Measurements from ENCODE around the gene TACO1. TPM values are rescaled to one million over a fixed set of nuclear protein-coding genes. Genes with fewer than 3 reads are reported as not detected.

Gene TACO1
- total RNA-seq, 1 experiment from 2014 or later, result 30.6 TPM

DNA sequence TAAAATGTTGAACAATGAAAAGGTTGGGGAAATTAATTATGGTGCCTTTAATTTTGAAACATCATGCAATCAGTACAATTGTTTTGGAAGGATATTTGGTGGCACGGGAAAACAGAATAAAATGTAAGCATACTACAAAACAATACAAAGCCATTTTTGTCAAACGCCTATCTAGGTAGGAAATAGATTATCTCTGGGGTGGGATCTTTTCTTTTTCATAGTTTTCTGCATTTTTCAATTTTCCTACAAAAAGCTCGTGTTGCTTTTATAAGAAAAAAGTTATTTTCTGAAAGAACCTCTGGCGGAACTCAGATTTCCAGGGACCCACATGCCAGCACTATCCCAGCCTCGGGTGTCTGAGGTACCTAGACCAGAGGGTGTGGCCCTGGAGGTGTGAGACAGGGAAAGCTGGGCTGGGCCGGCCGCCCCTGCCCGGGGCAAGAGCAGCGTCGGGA is 20.6 kb downstream of the TACO1 start:
- Histone ChIP-seq H3K27me3 (replicated peaks) (no peaks in the 10 kb centered on the region), H3K27ac (peak overlapping the region; percentile 29), H3K36me3 (no peaks in the 10 kb centered on the region; the same call in 1 of the 2 replicates), H3K4me3 (peak overlapping the region; percentile 85), H3K9me3 (replicated peaks) (no peaks in the 10 kb centered on the region), H3K4me1 (replicated peaks) (peaks cover 15% of the 10 kb centered on the region)
- DNase-seq (ENCODE audit: low read depth in 1 of 2, low spot score in 2 of 2), result no peak

- Histone ChIP-seq H3K4me3 (peak within 1 kb of the TSS; percentile 85), H3K27me3 (replicated peaks) (no peaks in the 10 kb centered on the region), H3K4me1 (replicated peaks) (peaks cover 21% of the 10 kb centered on the region), H3K9me3 (replicated peaks) (no peaks in the 10 kb centered on the region), H3K36me3 (no peaks in the 10 kb centered on the region; the same call in 1 of the 2 replicates), H3K27ac (peak within 1 kb of the TSS; percentile 34)
- peak; percentile 100 for DNase-seq (ENCODE audit: low read depth in 1 of 2, low spot score in 2 of 2)
These were observed 21.2 kb downstream of the TACO1 start, which contains the start of gene MAP3K3 for GRCh38 chr17:63621684-63622573. Gene MAP3K3 (plus strand): TSS chr17:63622417. CDS start chr17:63622760, 343 bp downstream.

DNA sequence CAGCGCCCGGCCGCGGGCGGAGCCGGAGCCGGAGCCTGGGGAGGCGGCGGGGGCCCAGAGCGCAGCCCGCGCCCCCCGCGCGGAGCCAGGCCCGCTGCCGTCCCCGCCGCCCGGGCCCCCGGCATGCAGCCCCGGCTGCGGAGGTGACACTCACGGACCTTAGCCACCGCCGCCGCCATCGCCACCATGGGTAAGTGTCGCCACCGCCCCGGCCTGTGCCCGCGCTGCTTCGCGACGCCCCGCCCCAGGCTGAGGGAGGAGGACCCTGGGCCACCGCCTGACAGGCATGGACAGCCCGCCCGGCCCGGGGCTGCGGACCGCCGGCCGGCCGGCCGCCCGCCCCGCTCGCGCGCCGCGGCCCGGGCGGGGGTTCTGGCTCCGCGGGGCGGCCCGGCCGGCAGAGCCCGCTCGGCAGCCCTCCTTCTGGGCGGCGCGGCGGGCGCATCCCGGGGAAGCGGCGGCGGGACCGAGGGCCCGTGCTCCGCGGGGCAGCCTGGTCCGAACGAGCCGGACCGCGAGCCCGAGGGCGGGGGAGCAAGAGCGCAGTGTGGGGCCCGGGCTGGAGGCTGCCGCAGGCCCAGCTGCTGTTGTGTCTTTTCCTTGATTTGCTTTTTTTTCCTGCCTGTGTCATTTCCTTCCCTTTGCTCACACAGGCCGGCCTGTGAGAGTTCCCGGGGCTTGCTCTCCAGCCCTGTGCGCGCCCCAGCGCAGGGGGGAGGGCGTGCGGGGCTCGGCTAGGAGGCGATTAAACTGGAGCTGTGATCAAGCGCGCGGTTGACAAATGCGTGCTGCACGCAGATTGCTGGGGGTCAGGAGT is 22.1 kb downstream of the TACO1 start:
- peak overlapping the region; percentile 85 for H3K4me3 ChIP-seq
- H3K27me3 ChIP-seq (replicated peaks), result no peaks in the 10 kb centered on the region
- DNase-seq (ENCODE audit: low read depth in 1 of 2, low spot score in 2 of 2), result peak; percentile 74 to 75
- H3K9me3 ChIP-seq (replicated peaks), result no peaks in the 10 kb centered on the region
- peaks cover 22% of the 10 kb centered on the region for H3K4me1 ChIP-seq (replicated peaks)
- H3K36me3 ChIP-seq, result no peaks in the 10 kb centered on the region; the same call in 1 of the 2 replicates
- peak overlapping the region; percentile 34 for H3K27ac ChIP-seq

- H3K27ac ChIP-seq, result no peak overlapping the region
- H3K4me3 ChIP-seq, result peak overlapping the region; percentile 85
- no peaks in the 10 kb centered on the region for H3K9me3 ChIP-seq (replicated peaks)
- DNase-seq (ENCODE audit: low read depth in 1 of 2, low spot score in 2 of 2), result no peak
- no peaks in the 10 kb centered on the region; the same call in 1 of the 2 replicates for H3K36me3 ChIP-seq
- H3K4me1 ChIP-seq (replicated peaks), result peaks cover 22% of the 10 kb centered on the region
- no peaks in the 10 kb centered on the region for H3K27me3 ChIP-seq (replicated peaks)
These were observed 23.3 kb downstream of the TACO1 start for GRCh38 chr17:63623786-63624530.

- DNase-seq (ENCODE audit: low read depth in 1 of 2, low spot score in 2 of 2), result no peak
- Histone ChIP-seq H3K9me3 (replicated peaks) (no peaks in the 10 kb centered on the region), H3K27me3 (replicated peaks) (no peaks in the 10 kb centered on the region), H3K4me1 (replicated peaks) (peaks cover 27% of the 10 kb centered on the region), H3K27ac (no peak overlapping the region), H3K4me3 (no peak overlapping the region), H3K36me3 (no peaks in the 10 kb centered on the region; the same call in 1 of the 2 replicates)
These were observed 23.8 kb downstream of the TACO1 start for GRCh38 chr17:63624531-63624880.

DNA sequence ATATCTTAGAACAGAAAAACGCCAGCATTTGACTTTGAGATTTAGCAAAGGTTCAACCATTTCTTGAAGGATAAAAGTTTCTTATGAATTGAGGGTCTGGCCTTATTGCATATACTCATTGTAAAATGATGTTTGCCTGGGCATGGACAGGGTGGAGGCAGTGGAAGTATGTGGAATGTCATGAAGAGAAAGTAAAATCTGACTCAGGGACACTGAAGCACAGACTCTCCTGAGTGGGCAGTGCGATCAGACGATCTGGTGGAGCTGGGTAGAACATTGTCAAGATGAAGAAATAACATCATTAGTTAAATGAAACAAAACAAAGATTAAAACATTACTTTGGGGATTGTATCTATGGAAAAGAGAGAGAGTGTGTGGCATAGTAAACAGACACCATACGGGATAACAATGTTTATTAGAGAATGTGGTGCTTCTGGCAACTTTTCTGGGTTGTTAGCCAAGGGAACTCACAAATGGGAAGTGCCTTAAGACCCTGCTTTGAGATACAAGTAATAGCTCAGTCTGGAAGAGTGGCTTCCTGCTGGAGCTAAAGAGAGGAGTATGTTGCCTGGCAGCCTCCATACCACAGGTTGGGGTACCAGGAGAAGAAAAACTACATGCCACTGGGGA is 26.0 kb downstream of the TACO1 start:
- Histone ChIP-seq H3K27me3 (replicated peaks) (no peaks in the 10 kb centered on the region), H3K27ac (no peak overlapping the region), H3K4me1 (replicated peaks) (peaks cover 22% of the 10 kb centered on the region), H3K9me3 (replicated peaks) (no peaks in the 10 kb centered on the region), H3K4me3 (no peak overlapping the region), H3K36me3 (no peaks in the 10 kb centered on the region; the same call in 1 of the 2 replicates)
- DNase-seq (ENCODE audit: low read depth in 1 of 2, low spot score in 2 of 2), result no peak

GRCh38 chr17:63629627-63630026 is 28.9 kb downstream of the TACO1 start:
- peaks cover 21% of the 10 kb centered on the region for H3K36me3 ChIP-seq
- DNase-seq (ENCODE audit: low read depth in 1 of 2, low spot score in 2 of 2), result no peak
- no peak overlapping the region for H3K4me3 ChIP-seq
- H3K27me3 ChIP-seq (replicated peaks), result no peaks in the 10 kb centered on the region
- no peaks in the 10 kb centered on the region for H3K9me3 ChIP-seq (replicated peaks)
- peaks cover 13% of the 10 kb centered on the region for H3K4me1 ChIP-seq (replicated peaks)
- no peak overlapping the region for H3K27ac ChIP-seq

DNA sequence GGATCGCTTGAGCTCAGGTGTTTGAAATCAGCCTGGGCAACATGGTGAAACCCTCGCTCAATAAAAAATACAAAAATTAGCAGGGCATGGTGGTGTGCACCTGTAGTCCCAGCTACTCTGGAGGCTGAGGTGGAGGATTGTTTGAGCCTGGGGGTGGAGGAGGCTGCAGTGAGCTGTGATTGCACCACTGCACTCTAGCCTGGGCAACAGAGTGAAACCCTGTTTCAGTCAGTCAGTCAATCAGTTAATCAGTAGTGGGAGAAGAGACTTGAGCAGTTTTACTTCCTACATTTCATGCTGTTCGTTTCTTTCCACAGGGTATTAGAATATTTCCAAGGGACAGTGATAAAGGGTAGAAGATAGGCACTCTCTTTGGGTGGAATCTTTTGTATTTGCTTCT is 30.4 kb downstream of the TACO1 start:
- Histone ChIP-seq H3K4me1 (replicated peaks) (peaks cover 13% of the 10 kb centered on the region), H3K27ac (no peak overlapping the region), H3K27me3 (replicated peaks) (no peaks in the 10 kb centered on the region), H3K36me3 (peaks cover 35% of the 10 kb centered on the region), H3K9me3 (replicated peaks) (no peaks in the 10 kb centered on the region), H3K4me3 (no peak overlapping the region)
- no peak for DNase-seq (ENCODE audit: low read depth in 1 of 2, low spot score in 2 of 2)

DNA sequence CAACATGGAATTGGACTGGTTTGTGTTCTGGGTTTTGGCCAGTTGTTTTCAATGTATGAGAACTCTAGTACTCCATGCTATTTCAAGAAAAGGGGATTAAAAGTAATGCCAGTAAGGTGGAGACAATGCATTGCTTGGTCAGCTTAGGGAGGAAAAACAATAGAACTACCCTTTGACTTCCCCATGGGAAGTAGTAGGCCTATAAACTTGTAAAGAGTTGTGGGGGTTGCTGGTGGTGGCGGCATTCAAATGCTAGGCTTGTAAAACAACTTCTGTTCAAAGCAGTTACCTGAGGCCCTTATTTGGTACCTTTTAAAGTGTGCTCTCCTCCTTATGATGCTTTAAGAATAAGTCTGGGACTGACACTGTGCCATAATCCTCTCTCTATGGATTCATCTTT is 30.9 kb downstream of the TACO1 start:
- Histone ChIP-seq H3K4me1 (replicated peaks) (peaks cover 11% of the 10 kb centered on the region), H3K9me3 (replicated peaks) (no peaks in the 10 kb centered on the region), H3K4me3 (no peak overlapping the region), H3K27me3 (replicated peaks) (no peaks in the 10 kb centered on the region), H3K36me3 (peaks cover 41% of the 10 kb centered on the region), H3K27ac (no peak overlapping the region)
- DNase-seq (ENCODE audit: low read depth in 1 of 2, low spot score in 2 of 2), result no peak

- H3K36me3 ChIP-seq, result peaks cover 57% of the 10 kb centered on the region
- H3K4me1 ChIP-seq (replicated peaks), result peaks cover 7% of the 10 kb centered on the region; the same call in 1 of the 2 replicates
- H3K9me3 ChIP-seq (replicated peaks), result no peaks in the 10 kb centered on the region
- no peak for DNase-seq (ENCODE audit: low read depth in 1 of 2, low spot score in 2 of 2)
- no peaks in the 10 kb centered on the region for H3K27me3 ChIP-seq (replicated peaks)
- no peak overlapping the region for H3K27ac ChIP-seq
- no peak overlapping the region for H3K4me3 ChIP-seq
These were observed 33.0 kb downstream of the TACO1 start for GRCh38 chr17:63633742-63634141.

- DNase-seq (ENCODE audit: low read depth in 1 of 2, low spot score in 2 of 2), result no peak
- H3K9me3 ChIP-seq (replicated peaks), result no peaks in the 10 kb centered on the region
- H3K4me1 ChIP-seq (replicated peaks), result peaks cover 5% of the 10 kb centered on the region; the same call in 1 of the 2 replicates
- H3K27me3 ChIP-seq (replicated peaks), result no peaks in the 10 kb centered on the region
- H3K27ac ChIP-seq, result no peak overlapping the region
- H3K36me3 ChIP-seq, result peaks cover 57% of the 10 kb centered on the region
- no peak overlapping the region for H3K4me3 ChIP-seq
These were observed 33.5 kb downstream of the TACO1 start for GRCh38 chr17:63634163-63634562.

DNA sequence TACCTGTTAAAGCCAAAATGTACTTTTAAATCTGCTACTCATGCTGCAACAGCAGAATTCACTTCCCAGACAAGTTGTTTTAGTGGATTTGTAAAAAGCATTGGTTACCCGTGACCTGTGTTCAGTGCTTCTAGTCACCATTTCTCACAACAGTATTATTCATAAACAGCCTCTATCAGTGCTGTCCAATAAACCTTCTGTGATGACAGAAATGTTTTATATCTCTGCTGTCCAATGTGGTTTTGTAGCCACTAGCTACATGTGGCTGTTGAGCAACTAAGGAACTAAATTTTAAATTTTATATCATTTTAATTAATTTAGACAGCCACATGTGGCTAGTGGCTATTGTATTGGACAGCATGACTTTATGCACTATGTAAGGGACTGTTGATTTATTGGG is 34.1 kb downstream of the TACO1 start:
- Histone ChIP-seq H3K27me3 (replicated peaks) (no peaks in the 10 kb centered on the region), H3K9me3 (replicated peaks) (no peaks in the 10 kb centered on the region), H3K4me3 (no peak overlapping the region), H3K4me1 (replicated peaks) (no peaks in the 10 kb centered on the region), H3K36me3 (peaks cover 57% of the 10 kb centered on the region), H3K27ac (no peak overlapping the region)
- DNase-seq (ENCODE audit: low read depth in 1 of 2, low spot score in 2 of 2), result no peak

- Histone ChIP-seq H3K36me3 (peaks cover 57% of the 10 kb centered on the region), H3K9me3 (replicated peaks) (no peaks in the 10 kb centered on the region), H3K27ac (no peak overlapping the region), H3K4me3 (no peak overlapping the region), H3K4me1 (replicated peaks) (no peaks in the 10 kb centered on the region), H3K27me3 (replicated peaks) (no peaks in the 10 kb centered on the region)
- DNase-seq (ENCODE audit: low read depth in 1 of 2, low spot score in 2 of 2), result no peak
These were observed 34.6 kb downstream of the TACO1 start for GRCh38 chr17:63635290-63635689.
